DMS 273 (cell line): ENCODE measurements around the gene GPX4.
"Not testable (repeated sequence)": the region's sequence is repeated elsewhere in the genome, so short reads cannot be mapped to it uniquely, and the experiment has no call there.

Source experiments
- DNase-seq: peaks from one replicate; lab custom pipeline; 2025; ENCODE audit not compliant: unreplicated experiment; lab: John Stamatoyannopoulos, UW

Gene GPX4

DNA sequence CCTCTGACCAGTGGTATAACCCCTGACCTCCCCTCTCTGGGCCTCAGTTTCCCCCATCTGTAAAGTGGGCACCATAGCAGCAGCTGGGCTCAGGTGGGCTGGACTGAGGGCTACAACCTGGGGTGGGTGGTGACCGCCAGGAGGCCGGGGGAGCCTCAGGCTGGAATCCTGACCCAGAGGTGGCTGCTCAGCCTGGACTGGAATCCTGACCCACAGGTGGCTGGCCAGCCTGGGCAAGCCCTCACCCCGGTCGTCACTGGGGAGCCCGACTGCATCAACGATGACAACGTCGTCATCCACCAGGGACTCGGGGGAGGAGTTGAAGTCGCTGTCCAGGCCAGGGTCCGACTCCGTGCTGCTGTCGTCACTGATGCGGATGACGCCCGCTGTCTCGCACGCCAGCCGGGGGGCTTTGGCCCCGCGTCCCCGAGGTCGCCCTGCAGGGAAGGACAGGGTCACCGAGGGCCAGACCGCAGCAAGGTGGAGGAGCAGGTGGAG lies 10.2 kb downstream of the GPX4 start:
- DNase-seq: no peak

DNA sequence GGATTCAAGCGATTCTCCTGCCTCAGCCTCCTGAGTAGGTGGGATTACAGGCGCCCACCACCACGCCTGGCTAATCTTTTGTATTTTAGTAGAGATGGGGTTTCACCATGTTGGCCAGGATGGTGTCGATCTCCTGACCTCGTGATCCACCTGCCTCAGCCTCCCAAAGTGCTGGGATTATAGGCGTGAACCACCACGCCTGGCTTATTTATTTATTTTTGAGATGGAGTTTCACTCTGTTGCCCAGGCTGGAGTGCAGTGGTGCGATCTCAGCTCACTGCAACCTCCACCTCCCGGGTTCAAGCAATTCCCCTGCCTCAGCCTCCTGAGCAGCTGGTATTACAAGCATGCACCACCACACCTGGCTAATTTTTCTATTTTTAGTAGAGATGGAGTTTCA lies 10.9 kb downstream of the GPX4 start:
- DNase-seq: not testable (repeated sequence)

GRCh38 chr19:1115646-1116420 lies 12.0 kb downstream of the GPX4 start:
- no peak for DNase-seq

DNA sequence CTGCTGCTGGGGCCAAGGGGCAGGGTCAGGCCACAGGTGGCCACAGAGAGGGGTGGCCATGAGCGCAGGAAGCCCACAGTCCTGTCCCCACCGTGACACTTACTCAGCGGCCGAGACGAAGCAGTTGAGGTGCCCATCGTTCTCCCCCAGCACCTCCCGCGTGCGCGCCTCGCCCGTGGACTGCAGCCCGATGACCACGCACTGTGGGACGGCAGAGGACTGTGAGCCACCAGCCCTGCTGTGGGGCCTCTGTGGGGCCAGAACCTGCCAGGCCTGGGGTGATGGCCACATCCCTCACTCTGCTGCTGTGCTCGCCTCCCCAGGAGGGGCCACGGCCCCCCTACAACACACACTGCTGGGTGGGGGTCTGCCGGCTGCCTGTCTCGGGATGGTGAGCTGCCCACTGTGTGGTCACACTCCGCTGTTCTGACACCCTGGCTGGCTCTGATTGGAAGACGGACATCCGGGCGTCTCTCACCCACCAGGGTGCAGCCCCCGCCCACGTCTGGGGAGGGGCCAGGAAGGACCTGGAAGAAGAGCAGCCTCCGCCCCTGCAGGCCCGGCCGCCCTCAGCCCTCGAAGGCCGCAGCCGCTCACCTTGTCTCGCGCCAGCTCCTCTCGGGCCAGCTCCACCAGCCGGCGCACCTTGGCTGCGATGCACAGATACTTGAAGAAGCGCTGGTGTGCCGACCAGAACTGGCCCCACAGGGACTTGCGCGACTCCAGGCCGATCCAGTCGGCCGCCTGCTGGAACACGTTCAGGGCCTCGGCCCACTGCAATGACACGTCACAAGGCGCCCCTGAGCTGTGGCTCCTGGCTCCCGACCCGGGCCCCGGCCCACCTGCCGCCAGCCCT lies 13.2 kb downstream of the GPX4 start:
- no peak for DNase-seq

DNA sequence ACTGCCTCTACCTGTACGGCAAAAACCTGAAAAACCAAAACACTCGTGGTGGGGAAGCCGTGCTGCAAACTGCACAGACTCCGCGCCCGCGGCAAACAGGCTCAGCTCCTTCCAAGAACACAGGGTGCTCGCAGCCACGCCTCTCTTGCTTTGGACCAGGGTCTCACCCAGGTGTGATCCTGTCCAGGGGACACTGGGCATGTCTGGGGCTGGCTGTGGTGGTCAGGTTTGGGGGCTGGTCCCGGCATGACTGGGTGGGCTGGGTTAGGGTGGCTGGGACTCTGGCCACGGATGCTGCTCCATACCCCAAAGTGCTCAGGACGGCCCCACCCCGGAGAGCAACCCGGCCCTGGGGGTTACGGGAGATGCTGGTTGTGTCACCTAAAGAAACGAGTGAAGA lies 13.9 kb downstream of the GPX4 start:
- DNase-seq: no peak

DNA sequence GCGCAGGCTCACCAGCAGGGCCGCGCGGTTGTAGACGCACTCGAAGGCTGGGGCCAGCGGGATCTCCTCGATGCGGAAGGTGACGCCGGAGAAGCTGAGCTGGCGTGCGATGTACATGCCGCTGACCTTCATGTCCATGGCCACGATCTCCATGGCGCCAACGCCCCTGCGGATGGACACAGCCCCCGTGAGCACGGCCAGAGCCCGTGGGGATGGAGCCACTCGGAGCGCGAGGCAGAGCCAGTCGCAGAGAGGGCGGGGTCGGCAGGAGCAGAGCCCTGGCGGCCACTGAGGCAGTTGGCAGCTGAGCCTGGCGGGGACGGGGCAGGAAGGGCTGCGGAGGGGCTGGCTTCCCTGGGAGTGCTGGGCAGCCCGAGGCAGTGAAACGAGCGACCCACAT lies 15.2 kb downstream of the GPX4 start:
- no peak for DNase-seq

DNA sequence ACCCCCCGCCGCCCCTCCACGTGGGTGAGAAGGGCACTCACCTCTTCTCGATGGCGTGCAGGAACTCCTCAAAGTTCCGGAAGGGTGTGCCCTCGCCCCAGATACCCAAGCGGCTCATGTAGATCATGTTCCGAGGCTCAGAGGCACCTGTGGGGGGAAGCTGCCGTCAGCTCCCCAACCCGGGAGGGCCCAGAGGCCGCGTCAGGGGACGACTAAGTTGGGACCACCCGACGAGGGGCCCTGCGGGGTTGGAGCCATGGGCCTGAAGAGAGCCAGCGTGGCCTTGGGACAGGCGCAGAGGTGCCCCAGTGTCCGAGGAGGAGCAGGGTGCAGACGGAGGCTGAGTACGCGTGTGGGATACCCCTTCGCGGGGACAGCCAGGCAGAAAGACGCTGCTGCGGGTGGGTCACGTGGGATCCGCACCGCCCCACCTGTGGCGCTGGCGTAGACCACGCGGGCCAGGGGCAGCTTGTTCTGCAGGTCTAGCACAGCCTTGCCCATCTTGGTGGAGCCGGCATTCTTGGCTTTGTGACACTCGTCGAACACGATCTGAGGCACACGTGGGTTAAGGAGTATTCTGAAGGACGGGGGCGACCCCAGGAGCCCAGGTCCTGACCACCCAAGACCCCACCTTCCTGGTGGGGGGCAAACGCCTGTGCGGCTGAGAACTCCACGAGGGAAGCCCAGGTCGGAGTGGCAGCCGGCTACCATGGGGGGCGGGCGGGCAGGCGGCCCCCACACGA lies 15.9 kb downstream of the GPX4 start:
- no peak for DNase-seq

DNA sequence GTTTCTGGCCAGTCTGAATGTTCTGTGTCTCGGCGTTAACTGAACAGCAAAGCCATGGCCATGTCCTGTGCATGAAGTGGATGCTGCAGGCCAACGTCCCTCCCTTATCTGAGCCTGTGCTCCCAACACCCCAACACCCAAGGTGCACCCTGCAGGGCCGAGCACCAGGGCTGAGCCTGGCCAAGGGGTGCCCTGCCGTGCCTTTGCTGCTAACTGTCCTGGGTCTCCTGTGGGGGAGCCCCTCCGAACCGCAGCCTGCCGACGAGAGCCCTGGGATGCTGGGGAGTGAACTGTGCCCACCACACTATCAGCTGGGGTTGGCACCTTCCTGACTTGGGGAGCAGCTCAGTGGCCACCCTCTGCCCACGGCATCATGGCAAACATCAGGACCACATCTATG lies 17.6 kb downstream of the GPX4 start:
- DNase-seq: no peak

GRCh38 chr19:1122021-1122971 lies 18.5 kb downstream of the GPX4 start:
- no peak for DNase-seq

GRCh38 chr19:1122972-1123363 lies 19.2 kb downstream of the GPX4 start:
- DNase-seq: peak; percentile 55

DNA sequence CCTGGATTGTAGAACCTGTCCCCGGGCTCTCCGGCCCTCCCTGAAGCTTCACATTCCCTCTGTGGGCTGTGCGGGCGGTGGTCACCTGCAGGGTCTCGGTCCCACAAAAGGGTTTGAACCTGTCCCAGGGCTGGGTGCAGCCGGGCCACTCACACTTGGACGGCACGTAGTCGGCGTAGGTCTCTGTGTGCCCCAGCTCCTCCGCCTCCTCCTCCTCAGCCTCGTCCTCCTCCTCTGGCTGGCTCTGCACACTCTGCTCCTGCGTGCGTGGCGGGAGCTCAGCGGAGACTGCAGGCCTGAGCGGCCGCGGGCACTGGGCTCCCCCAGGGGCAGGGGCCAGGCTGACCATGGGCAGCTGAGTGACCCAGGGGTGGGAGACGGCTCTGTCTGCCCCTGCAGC lies 19.6 kb downstream of the GPX4 start:
- DNase-seq: no peak

GRCh38 chr19:1123885-1124677 lies 20.3 kb downstream of the GPX4 start:
- no peak for DNase-seq

- DNase-seq: no peak
Observed at GRCh38 chr19:1125601-1126467, 22.0 kb downstream of the GPX4 start.

GRCh38 chr19:1126984-1127760 lies 23.4 kb downstream of the GPX4 start:
- no peak for DNase-seq

GRCh38 chr19:1128106-1128505 lies 24.3 kb downstream of the GPX4 start:
- no peak for DNase-seq

GRCh38 chr19:1129084-1129483 lies 25.3 kb downstream of the GPX4 start:
- not testable (repeated sequence) for DNase-seq

- DNase-seq: no peak
Observed at GRCh38 chr19:1129535-1129934, 25.7 kb downstream of the GPX4 start.
